ENCODE results near the gene MED31. TPM values are rescaled to one million over a fixed set of nuclear protein-coding genes. Genes with fewer than 3 reads are reported as not detected.

Gene MED31
- total RNA-seq, 3 donors from 2014 or later, result 20.6 to 28.1 (median 25.2) TPM

GRCh38 chr17:6637458-6637840 is 14.0 kb downstream of the MED31 start:
- H3K36me3 Mint-ChIP-seq (ENCODE audit: insufficient read depth), result peaks cover 25% of the 10 kb centered on the region
- no peak for ATAC-seq
- H3K4me1 Mint-ChIP-seq (ENCODE audit: low read depth), result peaks cover 31% of the 10 kb centered on the region
- no peak overlapping the region for H3K4me3 Mint-ChIP-seq
- H3K27me3 Mint-ChIP-seq (ENCODE audit: low read depth), result no peaks in the 10 kb centered on the region
- H3K9me3 Mint-ChIP-seq, result no peaks in the 10 kb centered on the region
- DNase-seq, result no peak

- H3K4me3 Mint-ChIP-seq, result no peak overlapping the region
- peaks cover 25% of the 10 kb centered on the region for H3K36me3 Mint-ChIP-seq (ENCODE audit: insufficient read depth)
- no peaks in the 10 kb centered on the region for H3K9me3 Mint-ChIP-seq
- no peaks in the 10 kb centered on the region for H3K27me3 Mint-ChIP-seq (ENCODE audit: low read depth)
- peaks cover 25% of the 10 kb centered on the region for H3K4me1 Mint-ChIP-seq (ENCODE audit: low read depth)
- DNase-seq (no peak), ATAC-seq (no peak)
Observed at GRCh38 chr17:6636616-6637457, 14.6 kb downstream of the MED31 start.

DNA sequence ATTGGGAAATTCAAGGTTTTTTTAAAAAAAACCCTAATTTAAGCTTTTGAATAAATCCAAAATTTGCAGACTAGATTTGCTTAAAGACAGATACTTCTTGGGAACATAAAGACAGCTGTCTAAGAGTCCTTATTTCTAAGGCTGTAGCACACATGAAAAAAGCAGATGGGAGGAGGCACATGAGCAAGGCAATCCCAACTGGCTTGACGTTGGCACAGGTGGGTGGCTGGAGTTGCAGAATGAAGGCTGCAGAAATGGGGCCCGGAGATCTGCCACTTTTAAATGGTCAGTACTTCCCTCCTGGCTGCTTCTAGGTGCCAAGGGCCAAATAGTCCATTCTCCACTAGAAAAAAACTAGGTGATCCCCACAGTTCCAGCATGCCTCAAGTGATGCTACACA is 15.3 kb downstream of the MED31 start:
- H3K27me3 Mint-ChIP-seq (ENCODE audit: low read depth), result no peaks in the 10 kb centered on the region
- ATAC-seq, result no peak
- H3K4me1 Mint-ChIP-seq (ENCODE audit: low read depth), result peaks cover 21% of the 10 kb centered on the region

DNA sequence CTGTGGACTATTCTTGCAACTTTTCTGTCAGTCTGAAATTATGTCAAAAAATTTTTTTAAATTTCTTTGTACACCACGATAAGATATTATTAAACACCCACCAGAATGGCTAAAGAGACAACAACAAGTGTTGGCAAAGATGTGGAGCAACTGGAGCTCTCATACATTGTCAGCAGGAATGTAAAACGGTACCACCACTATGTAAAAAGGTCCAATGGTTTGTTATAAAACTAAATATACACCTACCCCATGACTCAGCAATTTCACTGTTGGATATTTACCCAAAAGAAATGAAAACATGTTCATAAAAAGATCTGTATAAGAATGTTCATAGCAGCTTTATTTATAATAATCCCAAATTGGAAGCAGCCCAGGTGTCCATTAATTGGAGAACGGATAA is 18.1 kb downstream of the MED31 start:
- peaks cover 38% of the 10 kb centered on the region for H3K36me3 Mint-ChIP-seq (ENCODE audit: insufficient read depth)
- no peaks in the 10 kb centered on the region for H3K9me3 Mint-ChIP-seq
- H3K4me3 Mint-ChIP-seq, result no peak overlapping the region
- ATAC-seq (no peak), DNase-seq (no peak)
- H3K4me1 Mint-ChIP-seq (ENCODE audit: low read depth), result peaks cover 10% of the 10 kb centered on the region
- H3K27me3 Mint-ChIP-seq (ENCODE audit: low read depth), result no peaks in the 10 kb centered on the region

More for the DNA sequence above, 15.3 kb downstream of the MED31 start:
- Mint-ChIP-seq H3K9me3 (no peaks in the 10 kb centered on the region), H3K36me3 (ENCODE audit: insufficient read depth) (peaks cover 27% of the 10 kb centered on the region), H3K4me3 (no peak overlapping the region)
- DNase-seq, result no peak

GRCh38 chr17:6632530-6632929 is 18.9 kb downstream of the MED31 start:
- no peaks in the 10 kb centered on the region for H3K9me3 Mint-ChIP-seq
- DNase-seq (no peak), ATAC-seq (no peak)
- no peak overlapping the region for H3K4me3 Mint-ChIP-seq
- H3K36me3 Mint-ChIP-seq (ENCODE audit: insufficient read depth), result peaks cover 45% of the 10 kb centered on the region
- no peaks in the 10 kb centered on the region for H3K27me3 Mint-ChIP-seq (ENCODE audit: low read depth)
- peaks cover 6% of the 10 kb centered on the region for H3K4me1 Mint-ChIP-seq (ENCODE audit: low read depth)

DNA sequence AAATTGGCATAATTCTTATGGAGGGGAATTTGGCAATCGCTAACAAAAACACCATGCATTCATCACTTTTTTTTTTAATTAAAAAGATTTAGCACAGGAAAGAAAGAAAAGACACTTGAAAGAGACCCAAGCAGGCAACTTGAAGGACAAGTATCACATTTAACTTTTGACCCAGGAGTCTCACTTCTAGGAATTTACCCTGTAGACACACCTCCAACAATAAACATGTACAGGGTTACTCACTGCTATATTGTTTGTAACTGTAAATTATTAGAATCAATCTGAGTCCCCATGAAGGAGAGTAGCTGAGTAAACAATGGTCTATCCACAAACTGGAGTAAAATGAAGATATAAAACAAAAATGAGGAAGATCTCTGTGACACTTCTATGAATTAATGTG is 21.0 kb downstream of the MED31 start:
- H3K4me3 Mint-ChIP-seq, result no peak overlapping the region
- DNase-seq (no peak), ATAC-seq (no peak)
- no peaks in the 10 kb centered on the region for H3K9me3 Mint-ChIP-seq
- H3K4me1 Mint-ChIP-seq (ENCODE audit: low read depth), result peaks cover 3% of the 10 kb centered on the region
- peaks cover 51% of the 10 kb centered on the region for H3K36me3 Mint-ChIP-seq (ENCODE audit: insufficient read depth)
- no peaks in the 10 kb centered on the region for H3K27me3 Mint-ChIP-seq (ENCODE audit: low read depth)

- ATAC-seq, result no peak
- no peak overlapping the region for H3K4me3 Mint-ChIP-seq
- H3K27me3 Mint-ChIP-seq (ENCODE audit: low read depth), result no peaks in the 10 kb centered on the region
- H3K36me3 Mint-ChIP-seq (ENCODE audit: insufficient read depth), result peaks cover 38% of the 10 kb centered on the region
- no peaks in the 10 kb centered on the region for H3K9me3 Mint-ChIP-seq
- H3K4me1 Mint-ChIP-seq (ENCODE audit: low read depth), result peaks cover 3% of the 10 kb centered on the region
- DNase-seq, result no peak
Observed at GRCh38 chr17:6627019-6627418, 24.4 kb downstream of the MED31 start.

DNA sequence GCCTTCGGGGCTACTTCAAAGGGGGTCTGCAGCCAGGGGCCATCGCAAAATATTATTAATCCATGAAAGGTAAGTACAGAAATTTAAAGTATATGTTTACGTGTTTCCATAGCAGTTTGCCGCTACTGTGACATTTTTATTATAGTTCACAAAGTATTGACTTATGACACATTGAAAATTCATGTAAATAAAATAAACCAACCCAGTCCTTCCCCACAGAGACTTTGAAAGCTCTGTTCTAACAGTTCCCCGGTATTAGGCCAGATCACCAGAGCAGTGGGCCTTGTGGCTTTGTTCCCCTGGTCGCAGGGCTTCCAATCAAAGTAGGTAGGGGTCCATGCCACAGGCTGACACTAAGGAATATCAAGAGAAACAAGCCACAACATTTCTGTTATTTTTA is 24.8 kb downstream of the MED31 start:
- Mint-ChIP-seq H3K4me1 (ENCODE audit: low read depth) (peaks cover 3% of the 10 kb centered on the region), H3K36me3 (ENCODE audit: insufficient read depth) (peaks cover 38% of the 10 kb centered on the region), H3K4me3 (no peak overlapping the region), H3K9me3 (no peaks in the 10 kb centered on the region), H3K27me3 (ENCODE audit: low read depth) (no peaks in the 10 kb centered on the region)
- no peak for ATAC-seq
- no peak for DNase-seq

- DNase-seq (no peak), ATAC-seq (no peak)
- Mint-ChIP-seq H3K4me3 (no peak overlapping the region), H3K36me3 (ENCODE audit: insufficient read depth) (peaks cover 38% of the 10 kb centered on the region), H3K9me3 (no peaks in the 10 kb centered on the region), H3K4me1 (ENCODE audit: low read depth) (no peaks in the 10 kb centered on the region), H3K27me3 (ENCODE audit: low read depth) (no peaks in the 10 kb centered on the region)
Observed at GRCh38 chr17:6623941-6624340, 27.5 kb downstream of the MED31 start.

DNA sequence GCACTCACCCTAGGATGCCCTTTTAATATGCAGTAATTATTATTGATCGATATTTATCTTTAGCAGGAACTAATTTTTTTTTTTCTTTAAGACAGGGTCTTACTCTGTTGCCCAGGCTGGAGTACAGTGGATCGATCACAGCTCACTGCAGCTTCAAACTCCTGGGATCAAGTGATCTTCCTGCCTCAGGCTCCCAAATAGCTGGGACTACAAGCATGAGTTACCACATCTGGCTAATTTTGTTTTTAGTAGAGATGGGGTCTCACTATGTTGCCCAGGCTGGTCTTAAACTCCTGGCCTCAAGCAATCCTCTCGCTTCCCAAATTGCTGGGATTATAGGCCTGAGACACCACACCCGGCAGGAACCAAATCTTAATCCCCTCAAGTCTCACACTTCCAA is 40.2 kb downstream of the MED31 start:
- H3K4me1 Mint-ChIP-seq (ENCODE audit: low read depth), result no peaks in the 10 kb centered on the region
- DNase-seq, result no peak
- no peak for ATAC-seq
- H3K9me3 Mint-ChIP-seq, result no peaks in the 10 kb centered on the region
- H3K36me3 Mint-ChIP-seq (ENCODE audit: insufficient read depth), result peaks cover 44% of the 10 kb centered on the region
- H3K27me3 Mint-ChIP-seq (ENCODE audit: low read depth), result no peaks in the 10 kb centered on the region
- H3K4me3 Mint-ChIP-seq, result no peak overlapping the region

- H3K4me1 Mint-ChIP-seq (ENCODE audit: low read depth), result no peaks in the 10 kb centered on the region
- no peak for DNase-seq
- no peaks in the 10 kb centered on the region for H3K27me3 Mint-ChIP-seq (ENCODE audit: low read depth)
Observed at GRCh38 chr17:6610011-6610410, 41.4 kb downstream of the MED31 start.

GRCh38 chr17:6608321-6608720 is 43.1 kb downstream of the MED31 start:
- no peak for DNase-seq
- Mint-ChIP-seq H3K4me1 (ENCODE audit: low read depth) (no peaks in the 10 kb centered on the region), H3K27me3 (ENCODE audit: low read depth) (no peaks in the 10 kb centered on the region), H3K9me3 (no peaks in the 10 kb centered on the region), H3K36me3 (ENCODE audit: insufficient read depth) (peaks cover 47% of the 10 kb centered on the region), H3K4me3 (no peak overlapping the region)
- ATAC-seq, result no peak

More at GRCh38 chr17:6610011-6610410, 41.4 kb downstream of the MED31 start:
- H3K4me3 Mint-ChIP-seq, result no peak overlapping the region
- H3K36me3 Mint-ChIP-seq (ENCODE audit: insufficient read depth), result peaks cover 47% of the 10 kb centered on the region
- ATAC-seq, result no peak
- no peaks in the 10 kb centered on the region for H3K9me3 Mint-ChIP-seq

DNA sequence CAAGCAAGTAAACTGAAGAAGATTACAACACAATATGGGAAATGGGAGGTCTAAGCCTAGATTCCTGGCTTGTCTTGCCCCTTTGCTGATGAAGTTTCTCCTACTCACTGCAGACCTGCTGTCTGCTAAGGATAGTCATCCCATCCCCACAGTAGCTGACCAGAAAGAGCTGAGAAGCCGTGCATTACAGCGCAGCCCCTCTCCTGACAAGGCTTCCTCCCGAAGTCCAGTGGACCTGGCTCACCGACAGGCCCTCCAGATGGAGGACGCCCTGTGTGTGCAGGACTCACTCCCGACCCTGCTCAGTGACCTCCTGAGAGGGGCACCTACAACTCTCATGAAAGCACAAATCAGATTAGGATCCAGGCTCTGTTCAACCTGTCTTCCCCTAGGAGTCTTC is 46.3 kb downstream of the MED31 start:
- Mint-ChIP-seq H3K4me3 (no peak overlapping the region), H3K4me1 (ENCODE audit: low read depth) (peaks cover 1% of the 10 kb centered on the region), H3K27me3 (ENCODE audit: low read depth) (no peaks in the 10 kb centered on the region), H3K36me3 (ENCODE audit: insufficient read depth) (peaks cover 57% of the 10 kb centered on the region), H3K9me3 (no peaks in the 10 kb centered on the region)
- DNase-seq (no peak), ATAC-seq (no peak)

DNA sequence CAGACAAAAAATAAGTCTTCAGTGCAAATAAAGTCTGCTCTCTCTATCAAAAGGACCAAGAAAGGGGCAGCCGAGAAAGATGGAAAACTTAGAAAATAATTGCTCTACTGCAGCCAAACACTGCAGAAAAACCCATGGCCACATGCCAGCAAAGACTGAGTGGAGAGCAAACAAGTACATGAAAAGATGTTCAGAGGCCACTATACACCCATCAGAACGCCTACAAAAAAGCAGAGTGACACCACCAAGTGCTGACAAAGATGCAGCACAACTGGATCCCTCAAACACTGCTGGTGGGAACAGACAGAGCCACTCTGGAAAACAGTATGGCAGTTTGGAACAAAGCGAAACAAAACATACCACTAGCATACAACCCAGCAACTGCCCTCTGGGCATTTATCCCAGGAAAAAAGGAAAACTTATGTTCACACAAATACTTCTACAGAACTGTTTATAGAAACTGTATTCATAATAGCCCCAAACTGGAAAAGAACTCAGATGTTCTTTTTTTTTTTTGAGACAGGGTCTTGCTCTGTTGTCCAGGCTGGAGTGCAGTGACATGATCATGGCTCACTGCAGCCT is 47.6 kb downstream of the MED31 start:
- ATAC-seq (no peak), DNase-seq (no peak)
- H3K4me1 Mint-ChIP-seq (ENCODE audit: low read depth), result peaks cover 1% of the 10 kb centered on the region
- H3K4me3 Mint-ChIP-seq, result no peak overlapping the region
- peaks cover 58% of the 10 kb centered on the region for H3K36me3 Mint-ChIP-seq (ENCODE audit: insufficient read depth)
- no peaks in the 10 kb centered on the region for H3K27me3 Mint-ChIP-seq (ENCODE audit: low read depth)
- no peaks in the 10 kb centered on the region for H3K9me3 Mint-ChIP-seq

DNA sequence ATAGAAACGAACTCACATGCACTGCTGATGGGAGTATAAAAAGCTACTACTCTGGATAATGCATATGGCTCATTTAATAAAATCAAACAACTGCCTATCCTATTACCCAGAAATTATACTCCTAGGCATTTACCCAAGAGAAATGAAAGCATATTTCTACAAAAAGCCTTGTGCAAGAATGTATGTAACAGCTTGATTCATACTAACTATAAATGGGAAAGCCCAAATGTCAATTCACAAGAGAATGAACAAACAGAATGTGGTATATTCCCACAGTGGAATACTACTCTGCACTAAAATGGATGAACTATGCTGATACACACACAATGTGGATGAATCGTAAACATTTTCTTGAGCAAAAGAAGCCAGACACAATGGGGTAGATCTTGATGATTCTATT is 49.3 kb downstream of the MED31 start:
- no peaks in the 10 kb centered on the region for H3K9me3 Mint-ChIP-seq
- no peak overlapping the region for H3K4me3 Mint-ChIP-seq
- H3K27me3 Mint-ChIP-seq (ENCODE audit: low read depth), result no peaks in the 10 kb centered on the region
- H3K4me1 Mint-ChIP-seq (ENCODE audit: low read depth), result peaks cover 1% of the 10 kb centered on the region
- peaks cover 57% of the 10 kb centered on the region for H3K36me3 Mint-ChIP-seq (ENCODE audit: insufficient read depth)
- DNase-seq (no peak), ATAC-seq (no peak)

All from activated T-cell treated with anti-CD3 and anti-CD28 coated beads, Interleukin-2, amount 50 U/mL, for 4 hours (primary cell).